MCF 10A (cell line): ENCODE measurements around the gene CASP1. TPM values are rescaled to one million over a fixed set of nuclear protein-coding genes. Genes with fewer than 3 reads are reported as not detected.
"Not testable (repeated sequence)": the region's sequence is repeated elsewhere in the genome, so short reads cannot be mapped to it uniquely, and the experiment has no call there.

ENCODE experiments used
- BruUV-seq: library from RNA; stranded (reverse); fragments of 400-500 nt; replicated peaks from 2 replicates; lab custom pipeline; 2021; lab: Mats Ljungman, UMichigan
- CTCF ChIA-PET: fragments of 300-600 bp; sonication (Branson Sonifier 250); formaldehyde crosslinking; extraction: SDS; loops from one replicate; lab custom pipeline; 2021; ENCODE audit warnings: antibody characterized with exemption, inconsistent platforms; lab: Yijun Ruan, JAX
- POLR2A ChIA-PET: fragments of 300-600, 350-650 bp; sonication (Branson Sonifier 250); formaldehyde crosslinking; extraction: SDS; loops from one replicate; lab custom pipeline; 2020; ENCODE audit warnings: antibody characterized with exemption, inconsistent platforms; lab: Yijun Ruan, JAX
- DNase-seq: peaks from one replicate; pipeline ENCODE4 v3.0.0-alpha.2; 2018; ENCODE audit not compliant: unreplicated experiment
- H3K27ac Mint-ChIP-seq: one replicate; pipeline ENCODE4 v1.8.0; 2022; ENCODE audit warnings: mild to moderate bottlenecking, low read depth, mixed read lengths; ENCODE audit not compliant: unreplicated experiment
- H3K27me3 Mint-ChIP-seq: one replicate; pipeline ENCODE4 v1.8.0; 2022; ENCODE audit warnings: mixed read lengths; ENCODE audit not compliant: insufficient read depth, unreplicated experiment
- H3K36me3 Mint-ChIP-seq: one replicate; pipeline ENCODE4 v1.8.0; 2022; ENCODE audit warnings: mild to moderate bottlenecking, moderate library complexity, mixed read lengths; ENCODE audit not compliant: insufficient read depth, unreplicated experiment
- H3K4me1 Mint-ChIP-seq: one replicate; pipeline ENCODE4 v1.8.0; 2022; ENCODE audit warnings: mixed read lengths; ENCODE audit not compliant: insufficient read depth, unreplicated experiment
- H3K4me3 Mint-ChIP-seq: one replicate; pipeline ENCODE4 v1.8.0; 2022; ENCODE audit warnings: mild to moderate bottlenecking, moderate library complexity, mixed read lengths; ENCODE audit not compliant: unreplicated experiment
- H3K9me3 Mint-ChIP-seq: one replicate; pipeline ENCODE4 v1.8.0; 2022; ENCODE audit warnings: mixed read lengths; ENCODE audit not compliant: unreplicated experiment
- CTCF ChIP-seq: fragments of 200-600 bp; IDR thresholded peaks from one replicate; pipeline ENCODE4 v1.8.0; 2022; ENCODE audit warnings: antibody characterized with exemption, mild to moderate bottlenecking; ENCODE audit not compliant: unreplicated experiment
- intact Hi-C: fragments of 100-400 bp; cut with micrococcal nuclease; formaldehyde crosslinking; loops from 2 replicates; pipeline ENCODE4 v1.14.1; 2022
- total RNA-seq: library from RNA; stranded (reverse); gene quantifications from 2 replicates; pipeline ENCODE4 v1.2.3, GENCODE V29; 2022

CASP1 gene
- total RNA-seq, 1 experiment from 2014 or later = 27.2 TPM

- DNase-seq = peak; percentile 95
- Mint-ChIP-seq H3K9me3 (no peaks in the 10 kb centered on the region), H3K36me3 (peaks cover 7% of the 10 kb centered on the region), H3K4me1 (peaks cover 58% of the 10 kb centered on the region), H3K4me3 (peak overlapping the region; percentile 48), H3K27ac (peak overlapping the region; percentile 93), H3K27me3 (no peaks in the 10 kb centered on the region)
- CTCF ChIA-PET = interaction anchor here (0.6 to 1.2 kb wide), 2 partner anchors 10 to 499 kb away, joined by 3 to 4 read pairs; no protein-coding TSS in a partner anchor
- intact Hi-C loops = loop anchor here (2.0 to 10.0 kb wide), 2 partner anchors 78 to 88 kb away; partner anchors contain the start of genes CARD18 and CASP4
- TF ChIP-seq CTCF = no peak
- POLR2A ChIA-PET = interaction anchor here (0.5 to 2.1 kb wide), 14 partner anchors 12 to 1030 kb away, joined by 3 to 7 read pairs (median 4); partner anchors contain the start of genes AASDHPPT and KBTBD3
- BruUV-seq = no TSS peak
Observed at GRCh38 chr11:105046898-105047579, 12.1 kb upstream of the CASP1 start.

- no TSS peak for BruUV-seq
- no peak for TF ChIP-seq CTCF
- intact Hi-C loops = loop anchor here (2.0 to 10.0 kb wide), 2 partner anchors 77 to 89 kb away; partner anchors contain the start of genes CARD18 and CASP4
- peaks cover 64% of the 10 kb centered on the region for H3K4me1 Mint-ChIP-seq
- H3K27me3 Mint-ChIP-seq = no peaks in the 10 kb centered on the region
- H3K36me3 Mint-ChIP-seq = peaks cover 7% of the 10 kb centered on the region
- peak overlapping the region; percentile 78 for H3K4me3 Mint-ChIP-seq
- H3K27ac Mint-ChIP-seq = peak overlapping the region; percentile 93
- POLR2A ChIA-PET = interaction anchor here (0.6 to 1.8 kb wide), 5 partner anchors 11 to 362 kb away, joined by 3 to 5 read pairs (median 5); partner anchors contain the start of genes CASP1 and CASP4
- no peaks in the 10 kb centered on the region for H3K9me3 Mint-ChIP-seq
- peak; percentile 39 for DNase-seq
- CTCF ChIA-PET = interaction anchor here (0.7 to 0.9 kb wide), 2 partner anchors 15 to 63 kb away, joined by 3 read pairs; no protein-coding TSS in a partner anchor
Observed at GRCh38 chr11:105045676-105046296, 10.8 kb upstream of the CASP1 start.

- peak; percentile 83 for DNase-seq
- H3K36me3 Mint-ChIP-seq, CTCF ChIA-PET, H3K9me3 Mint-ChIP-seq, H3K27me3 Mint-ChIP-seq, BruUV-seq: not testable (repeated sequence)
- peak within 1 kb of the TSS; percentile 93 for H3K27ac Mint-ChIP-seq
- intact Hi-C loops = loop anchor here (10.0 kb wide), 1 partner anchor 90 kb away; the partner anchor contains the start of gene CARD18
- POLR2A ChIA-PET = interaction anchor here (1.2 to 1.9 kb wide), 4 partner anchors 9 to 77 kb away, joined by 4 to 14 read pairs (median 5); partner anchors contain the start of genes CASP1 and CASP4
- H3K4me3 Mint-ChIP-seq = peak within 1 kb of the TSS; percentile 78
- H3K4me1 Mint-ChIP-seq = peaks cover 64% of the 10 kb centered on the region
Observed at GRCh38 chr11:105044557-105045524, 9.9 kb upstream of the CASP1 start, which contains the start of gene CARD16. Gene CARD16 (minus strand): TSS chr11:105045335. CDS start chr11:105045297, 38 bp downstream.

DNA sequence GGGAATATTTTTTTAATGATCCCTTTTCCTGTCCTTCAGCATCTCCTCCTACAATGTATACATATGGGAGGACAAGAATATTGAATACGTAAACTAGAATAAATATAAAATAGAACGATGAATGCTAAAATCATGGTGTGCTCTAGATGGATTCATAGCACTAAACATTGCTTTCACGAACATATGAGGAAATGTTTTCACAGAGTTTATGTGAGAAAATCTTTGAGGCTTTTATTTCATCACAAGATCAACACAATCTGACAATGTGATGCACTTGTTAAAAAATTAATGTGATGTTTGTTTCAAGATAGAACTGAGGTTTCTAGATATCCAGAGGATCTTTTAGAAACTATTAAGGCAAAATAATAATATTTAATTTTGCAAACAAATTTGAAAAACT is 7.2 kb upstream of the CASP1 start:
- no TSS peak for BruUV-seq
- no peak for TF ChIP-seq CTCF
- H3K4me1 Mint-ChIP-seq = peaks cover 52% of the 10 kb centered on the region
- H3K36me3 Mint-ChIP-seq = peaks cover 7% of the 10 kb centered on the region
- no peak overlapping the region for H3K4me3 Mint-ChIP-seq
- ChIA-PET CTCF (no interaction called here), POLR2A (interaction anchor here (1.2 kb wide), 1 partner anchor 74 kb away, joined by 4 read pairs; the partner anchor contains the start of gene CASP4)
- no peaks in the 10 kb centered on the region for H3K9me3 Mint-ChIP-seq
- DNase-seq = no peak
- H3K27ac Mint-ChIP-seq = no peak overlapping the region
- intact Hi-C loops = loop anchor here (10.0 kb wide), 1 partner anchor 93 kb away; the partner anchor contains the start of gene CARD18
- no peaks in the 10 kb centered on the region for H3K27me3 Mint-ChIP-seq
